ENCODE measurements around the gene EML3.
"Not testable (repeated sequence)": the region's sequence is repeated elsewhere in the genome, so short reads cannot be mapped to it uniquely, and the experiment has no call there.

Gene EML3

DNA sequence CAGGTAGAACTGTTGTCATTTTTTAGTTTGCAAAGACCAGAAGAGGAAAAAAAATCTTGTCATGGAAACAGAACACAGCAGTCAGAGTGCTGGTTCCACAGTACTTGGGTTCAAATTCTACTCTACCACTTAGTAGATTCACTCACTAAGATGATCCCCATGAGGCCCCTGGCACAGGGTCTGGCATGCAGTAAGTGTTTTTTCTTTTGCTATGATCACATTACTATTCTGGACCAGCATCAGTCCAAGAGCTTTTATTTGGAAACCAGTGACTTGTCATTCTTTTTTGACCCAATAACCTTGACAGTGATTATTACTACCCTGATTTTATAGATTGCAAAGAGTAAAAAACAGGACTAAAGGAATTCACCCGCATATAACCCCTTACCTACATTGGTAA is 43.0 kb downstream of the EML3 start:
- no peak for FAIRE-seq

DNA sequence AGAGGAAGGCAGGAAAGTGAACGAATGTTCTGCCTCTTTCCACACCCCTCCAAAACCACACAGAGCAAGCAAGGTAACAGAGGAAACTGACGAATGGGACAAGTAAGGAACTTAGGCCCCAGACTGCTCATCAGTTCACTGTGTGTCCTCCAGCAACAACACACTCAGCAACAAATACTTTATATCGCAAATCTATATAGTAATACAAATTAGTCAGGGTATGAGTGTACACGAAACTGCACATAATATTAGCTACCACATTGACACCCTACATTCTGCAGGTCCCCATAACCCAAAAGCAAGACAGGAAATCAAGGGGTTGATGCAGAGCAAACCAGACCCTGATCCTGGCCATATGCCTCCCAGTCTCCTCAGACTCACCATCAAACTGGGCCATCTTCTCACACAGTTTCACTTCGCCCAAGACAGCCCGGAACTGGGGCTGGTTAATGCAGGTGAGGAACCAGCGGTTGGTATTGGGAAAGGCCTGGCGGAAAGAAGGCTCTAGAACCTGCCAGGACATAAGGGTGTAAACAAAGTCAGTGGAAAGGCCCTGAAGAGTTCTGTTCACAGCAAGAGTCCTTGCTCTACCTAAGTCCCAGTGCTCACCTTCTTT is 45.4 kb downstream of the EML3 start:
- FAIRE-seq = no peak

DNA sequence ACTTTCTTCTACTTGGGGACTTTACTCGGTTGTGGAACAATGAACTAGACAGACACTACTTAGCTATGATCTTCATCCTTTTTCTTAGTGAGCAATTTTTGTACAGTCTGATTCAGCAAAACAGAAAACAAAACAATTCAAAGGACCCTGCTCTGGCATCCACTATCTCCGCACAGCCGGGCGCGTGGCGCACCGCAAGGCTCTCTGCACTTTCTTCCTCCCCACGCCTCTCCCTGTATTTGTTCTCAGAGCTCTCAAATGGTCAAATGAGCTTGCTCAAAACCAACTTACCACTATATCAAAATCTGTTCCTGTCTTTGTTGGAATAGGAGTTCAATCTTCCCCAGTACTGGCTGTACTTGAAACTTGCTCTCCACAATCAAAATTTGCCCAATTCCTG is 46.3 kb downstream of the EML3 start:
- FAIRE-seq = no peak

DNA sequence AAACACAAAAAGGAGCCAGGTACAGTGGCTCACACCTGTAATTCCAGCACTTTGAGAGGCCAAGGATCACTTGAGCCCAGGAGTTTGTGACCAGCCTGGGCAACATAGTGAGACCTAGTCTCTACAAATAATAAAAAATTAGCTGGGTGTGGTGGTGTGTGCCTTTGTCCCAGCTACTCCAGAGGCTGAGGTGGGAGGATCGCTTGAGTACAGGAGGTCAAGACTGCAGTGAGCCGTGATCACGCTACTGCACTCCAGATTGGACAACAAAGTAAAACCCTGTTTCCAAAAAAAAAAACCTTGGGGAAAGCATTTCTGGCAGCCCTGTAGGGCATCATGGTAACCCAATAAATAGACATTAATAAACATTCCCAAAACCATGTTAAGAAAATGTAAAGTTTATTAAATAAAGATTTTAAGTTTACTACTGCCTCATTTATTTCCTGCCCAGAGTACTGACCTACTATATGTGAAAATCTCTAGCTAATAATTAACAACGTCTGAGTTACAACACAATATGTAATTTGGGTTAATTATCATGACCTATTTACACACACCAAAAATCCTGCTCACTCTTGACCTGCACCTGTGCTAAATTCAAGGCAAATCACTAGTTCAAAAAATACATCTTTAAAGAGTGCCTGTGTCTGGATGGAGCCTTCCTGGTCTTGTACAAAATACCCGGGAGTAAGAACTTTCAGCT is 47.3 kb downstream of the EML3 start:
- no peak for FAIRE-seq

DNA sequence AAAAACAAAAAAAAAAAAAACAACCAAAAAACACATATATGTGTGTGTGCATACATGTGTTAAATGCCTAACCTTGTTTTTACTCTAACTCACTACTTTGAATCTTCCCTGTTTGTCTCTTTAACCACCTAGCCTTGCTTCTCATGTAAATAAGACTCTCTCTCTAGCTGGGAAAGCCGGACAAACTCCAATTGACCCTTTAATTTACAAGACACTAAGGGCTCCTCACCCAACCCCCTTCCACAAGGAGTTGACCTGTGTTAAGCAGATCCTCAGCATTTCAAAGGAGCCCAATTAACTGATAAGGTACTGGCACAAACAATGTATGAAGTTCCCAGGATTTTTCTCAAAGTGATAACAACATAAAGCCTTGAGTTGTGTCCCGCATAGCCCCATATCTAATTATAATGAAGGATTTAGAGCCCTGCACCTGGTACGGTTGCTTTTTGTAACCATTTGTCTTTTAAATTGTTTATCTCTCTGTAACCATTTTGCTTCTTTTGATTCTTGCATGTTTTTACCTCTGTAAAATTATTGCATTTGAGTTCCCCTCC is 50.8 kb downstream of the EML3 start:
- not testable (repeated sequence) for FAIRE-seq

DNA sequence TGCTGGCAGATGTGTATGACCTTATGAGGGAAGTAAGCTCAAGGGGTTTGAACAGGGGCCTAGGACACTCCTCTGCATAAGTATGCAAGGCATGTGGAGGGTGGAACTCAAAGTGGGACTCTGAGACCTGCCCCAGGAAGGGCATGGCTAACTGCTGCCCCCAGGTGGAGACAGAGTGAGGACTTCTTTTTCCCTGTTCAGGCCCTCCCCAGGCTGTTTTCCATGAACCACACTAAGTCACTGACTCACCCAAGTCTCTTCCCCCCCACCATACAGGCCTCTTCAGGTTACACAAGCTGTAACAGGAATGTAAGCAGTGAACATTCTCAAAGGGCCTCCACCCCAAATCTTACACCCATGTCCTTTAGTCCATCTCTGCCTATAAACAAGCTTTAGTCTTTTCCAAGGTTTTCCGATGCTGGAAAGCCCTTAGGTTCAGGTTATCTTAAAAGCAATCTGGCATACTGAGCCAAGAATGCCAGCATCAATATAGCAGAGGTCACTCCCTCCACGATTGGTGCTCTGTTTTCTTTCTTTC is 51.9 kb downstream of the EML3 start:
- FAIRE-seq = no peak

DNA sequence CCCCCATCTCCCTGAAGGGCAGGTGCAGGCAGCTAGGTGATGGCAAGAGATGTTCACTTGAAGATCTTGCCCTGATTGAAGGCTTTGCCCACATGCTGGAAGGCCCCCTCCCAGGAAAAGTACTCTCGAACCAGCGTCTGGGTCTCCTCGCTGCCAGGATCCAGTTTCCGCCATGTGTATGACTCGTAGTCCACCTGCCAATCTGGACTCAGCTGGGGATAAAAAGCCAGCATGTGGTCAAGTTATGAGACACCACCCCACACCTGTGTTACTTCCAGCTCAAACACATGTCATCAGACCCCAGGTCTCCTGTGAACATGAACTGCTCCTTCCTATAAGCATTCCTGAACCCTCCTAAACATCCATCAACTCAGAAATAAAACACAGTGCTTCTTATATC is 52.9 kb downstream of the EML3 start:
- not testable (repeated sequence) for FAIRE-seq

DNA sequence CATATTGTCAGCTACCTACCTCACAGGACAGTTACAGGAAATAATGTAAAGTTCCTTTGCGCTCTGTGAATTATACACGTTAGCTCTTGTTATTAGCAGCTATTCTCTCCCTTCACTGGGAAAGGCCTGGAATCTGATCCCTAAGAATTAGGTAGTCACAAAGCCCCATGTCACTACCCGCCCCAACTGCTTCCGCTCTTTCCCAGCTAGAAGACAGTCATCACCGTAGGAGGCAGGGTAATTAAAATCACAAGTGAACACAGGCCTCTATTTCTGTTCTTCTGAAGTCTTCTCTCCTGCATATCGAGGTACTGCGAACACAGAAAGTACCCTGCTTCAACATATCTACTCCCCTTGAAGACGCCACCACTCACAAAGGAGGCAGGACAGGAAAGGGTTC is 53.4 kb downstream of the EML3 start:
- no peak for FAIRE-seq

DNA sequence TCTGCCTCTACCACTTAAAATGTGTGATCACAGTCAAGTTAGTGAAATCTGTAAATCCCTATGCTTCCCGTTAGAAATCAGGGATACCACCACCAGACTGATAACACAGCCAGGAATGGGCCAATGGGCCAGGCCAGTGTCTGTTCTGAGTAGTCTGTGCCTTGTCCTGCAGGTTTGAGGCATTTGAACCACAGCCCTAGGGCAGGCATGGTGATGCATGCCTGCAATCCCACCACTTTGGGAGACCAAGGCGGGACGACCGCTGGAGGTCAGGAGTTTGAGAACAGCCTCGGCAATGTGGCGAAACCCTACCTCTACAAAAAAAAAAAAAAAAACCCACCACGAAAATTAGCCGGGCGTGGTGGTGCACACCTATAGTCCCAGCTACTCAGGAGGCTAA is 53.9 kb downstream of the EML3 start:
- no peak for FAIRE-seq

DNA sequence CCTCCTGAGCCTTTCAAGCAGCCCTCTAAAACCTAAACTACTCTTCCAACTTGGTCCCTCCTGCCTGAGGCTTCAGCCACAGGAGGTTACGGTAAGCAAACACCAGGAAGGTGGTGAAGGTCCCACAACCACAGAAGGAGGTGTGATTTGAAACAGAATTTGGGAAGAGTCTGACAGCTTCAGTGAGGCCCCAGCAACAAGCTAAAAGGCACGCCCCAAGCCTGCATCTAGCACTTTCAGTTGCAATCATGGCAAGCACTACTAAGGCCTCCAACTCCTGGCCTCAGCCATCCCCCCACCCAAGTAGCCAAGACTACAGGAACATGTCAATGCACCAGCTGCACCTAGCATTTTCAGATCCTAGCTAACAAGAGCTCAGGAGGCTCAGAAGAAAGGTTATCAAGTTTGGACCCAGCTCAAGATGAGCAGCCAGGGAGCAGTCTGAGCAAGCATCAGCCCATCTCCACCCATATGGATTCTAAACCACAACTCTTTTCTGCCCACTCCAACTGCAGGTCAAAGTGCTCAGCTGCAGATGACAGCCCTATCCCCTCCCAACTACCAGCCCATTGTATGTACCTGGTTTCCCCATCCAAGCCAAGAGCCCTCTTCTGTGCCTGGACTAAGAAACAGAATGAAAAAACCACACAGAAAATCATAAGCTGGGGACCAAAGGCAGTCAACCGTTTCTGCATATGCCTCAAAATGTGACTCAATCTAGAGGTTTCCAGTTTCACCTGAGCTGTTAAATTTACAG is 55.5 kb downstream of the EML3 start:
- FAIRE-seq = no peak

DNA sequence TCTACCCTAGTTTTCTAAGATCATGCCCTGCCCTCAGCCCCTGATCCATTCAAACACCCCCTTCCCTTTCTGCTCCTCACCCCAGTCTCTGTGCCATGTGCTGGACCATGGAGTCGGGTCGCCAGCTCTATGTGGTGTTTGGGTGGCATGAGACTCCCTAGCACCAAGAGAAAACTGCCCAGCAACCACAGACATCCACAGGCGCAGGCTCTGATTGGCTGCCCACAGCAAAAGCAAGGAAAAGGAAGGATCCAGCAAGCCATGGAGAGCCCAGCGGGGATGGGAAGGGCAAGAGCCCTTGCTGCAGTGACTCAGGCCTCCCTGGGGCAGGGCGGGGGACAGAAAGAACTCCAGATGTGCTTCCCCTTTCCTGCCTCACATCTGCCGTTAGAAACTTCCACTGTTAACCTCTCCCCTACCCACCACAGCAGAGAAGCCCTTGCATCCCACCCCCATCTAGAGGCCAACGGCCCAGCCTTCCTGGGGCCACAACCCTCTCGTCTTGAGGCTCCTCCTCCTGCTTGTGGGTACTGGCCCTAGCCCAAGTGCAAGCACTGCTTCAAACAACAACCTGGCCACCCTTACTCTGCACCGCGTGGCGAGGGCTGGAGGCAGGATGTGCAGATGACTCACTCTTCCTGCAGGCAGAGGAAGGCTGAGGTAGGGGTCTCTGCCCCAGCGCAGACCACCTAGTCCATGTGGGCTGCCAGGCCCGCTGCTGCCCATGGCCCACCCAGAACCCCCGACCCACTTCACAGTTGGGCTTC is 56.3 kb downstream of the EML3 start:
- FAIRE-seq = no peak

DNA sequence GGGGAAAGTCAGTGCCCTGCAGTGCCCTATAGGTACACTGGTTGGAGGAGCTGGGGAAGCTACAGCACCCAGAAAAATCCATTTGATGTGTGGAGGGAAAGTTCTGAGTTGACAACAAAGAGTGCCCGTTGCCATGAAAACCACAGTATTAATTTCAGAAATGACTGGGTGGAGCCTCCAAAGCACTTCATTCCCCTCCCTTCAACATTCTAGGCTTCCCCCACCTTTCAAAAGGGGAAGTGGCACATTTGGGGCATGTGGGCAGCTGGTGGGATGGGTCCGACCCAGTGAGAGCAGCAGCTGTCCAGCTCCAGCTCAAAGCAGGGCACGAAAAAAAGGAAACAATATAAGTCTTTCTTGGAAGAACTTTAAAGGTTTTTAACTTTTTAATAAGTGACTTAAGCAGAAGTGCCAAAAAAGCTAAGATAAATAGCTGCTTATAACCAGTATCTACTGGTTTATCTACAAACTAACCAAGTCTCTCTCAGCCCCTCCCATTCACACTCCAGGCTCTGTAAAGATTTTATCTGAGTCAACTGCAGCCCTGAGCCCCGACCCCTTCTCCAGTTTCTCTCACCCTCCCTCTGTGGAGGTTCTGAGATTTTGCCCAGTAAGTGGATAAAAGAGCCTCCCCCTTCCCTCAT is 57.0 kb downstream of the EML3 start:
- FAIRE-seq = no peak

DNA sequence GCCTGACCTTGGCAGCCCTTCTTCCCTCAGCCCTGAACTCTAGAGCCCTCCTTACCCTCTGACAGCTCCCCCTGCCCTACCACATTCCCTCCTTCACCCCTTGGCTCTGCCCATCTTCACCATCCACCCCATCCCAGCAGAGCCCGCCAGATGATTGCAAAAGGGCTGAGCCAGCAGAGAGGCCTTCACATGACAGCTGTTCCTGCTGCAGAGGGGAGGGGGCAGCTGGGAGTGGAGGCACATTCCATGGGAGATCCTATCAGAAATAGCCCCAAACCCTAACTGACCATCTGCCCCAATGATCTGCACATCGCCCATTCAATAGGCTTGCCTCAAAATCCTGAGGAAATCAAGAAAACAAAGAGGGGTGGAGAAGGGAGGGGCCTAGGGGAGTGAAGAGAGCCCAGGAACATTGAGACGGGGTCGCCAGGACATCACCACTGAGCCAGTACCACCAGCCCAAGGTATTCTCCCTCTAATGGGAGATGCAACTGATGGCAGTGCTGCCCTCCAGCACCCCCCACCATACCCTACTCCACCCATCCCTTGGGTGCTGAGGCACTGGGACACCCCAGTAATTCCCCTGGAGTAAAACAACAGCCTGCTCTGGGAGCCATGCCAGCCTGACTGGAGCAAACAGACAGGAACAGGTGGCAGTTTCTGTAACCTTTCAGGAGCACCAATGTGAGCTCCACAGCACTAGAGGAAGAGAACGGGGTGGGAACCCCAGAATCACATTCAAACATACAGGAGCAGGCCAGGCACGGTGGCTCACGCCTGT is 58.0 kb downstream of the EML3 start:
- no peak for FAIRE-seq

DNA sequence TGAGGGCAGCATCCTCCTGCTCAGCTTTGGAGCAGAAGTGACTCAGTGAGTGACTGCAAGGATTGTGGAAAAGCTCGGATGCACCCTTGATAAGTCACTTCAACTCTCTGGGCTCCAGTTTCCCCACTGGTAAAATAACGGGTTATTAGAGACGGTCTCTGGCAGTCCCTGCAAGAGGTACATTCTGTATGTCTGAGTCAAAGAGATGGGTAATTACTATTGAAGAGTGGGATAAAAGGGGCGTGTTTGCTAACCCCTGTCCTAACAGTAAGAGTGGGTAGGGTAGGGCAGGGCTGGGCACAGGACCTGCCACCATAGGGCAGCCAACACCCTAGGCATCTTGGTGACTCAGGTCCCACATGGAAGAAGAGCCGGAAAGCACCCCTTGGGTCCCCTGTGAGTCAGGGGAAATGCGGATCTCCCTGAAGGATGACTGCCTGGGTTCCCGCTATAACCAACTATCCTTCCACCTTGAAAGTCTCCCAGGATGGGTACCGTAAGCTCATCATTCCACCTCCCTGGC is 58.7 kb downstream of the EML3 start:
- FAIRE-seq = no peak

DNA sequence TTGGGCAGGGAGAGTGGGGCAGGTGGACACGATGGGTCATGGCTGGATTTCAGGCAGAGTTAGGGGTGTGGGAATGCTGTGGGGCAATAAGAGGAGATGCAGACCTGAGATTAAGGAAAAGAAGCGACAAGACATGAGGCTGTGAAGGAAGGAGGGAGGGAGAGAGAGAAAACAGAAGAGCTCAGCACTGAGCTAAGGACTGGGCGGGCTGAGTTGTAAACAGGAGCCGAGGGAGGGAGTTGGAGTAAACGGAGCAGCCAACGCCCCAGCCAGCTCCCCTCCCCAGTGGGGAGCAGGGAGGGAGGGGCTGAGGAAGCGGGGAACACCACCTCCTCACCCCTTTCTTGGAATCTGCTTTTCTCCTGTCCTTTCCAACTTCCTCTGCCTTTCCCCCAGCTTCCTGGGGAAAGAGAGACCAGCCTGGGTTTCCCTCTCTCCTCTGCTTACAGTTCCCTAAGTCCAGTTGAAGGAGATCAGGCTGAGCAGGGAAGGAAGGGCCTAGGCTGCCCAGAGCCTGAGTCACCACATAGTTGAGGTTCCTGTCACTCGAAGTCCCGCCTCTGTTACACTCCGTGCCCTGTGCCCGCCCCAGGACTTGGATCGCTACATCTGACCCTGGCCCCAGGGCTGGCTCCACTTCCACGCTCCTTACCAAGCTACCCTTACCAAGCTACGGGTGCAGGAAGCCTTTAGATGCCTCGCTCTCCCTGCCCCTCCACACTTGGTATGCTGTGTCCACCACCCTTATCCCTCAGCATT is 59.3 kb downstream of the EML3 start:
- FAIRE-seq = no peak

DNA sequence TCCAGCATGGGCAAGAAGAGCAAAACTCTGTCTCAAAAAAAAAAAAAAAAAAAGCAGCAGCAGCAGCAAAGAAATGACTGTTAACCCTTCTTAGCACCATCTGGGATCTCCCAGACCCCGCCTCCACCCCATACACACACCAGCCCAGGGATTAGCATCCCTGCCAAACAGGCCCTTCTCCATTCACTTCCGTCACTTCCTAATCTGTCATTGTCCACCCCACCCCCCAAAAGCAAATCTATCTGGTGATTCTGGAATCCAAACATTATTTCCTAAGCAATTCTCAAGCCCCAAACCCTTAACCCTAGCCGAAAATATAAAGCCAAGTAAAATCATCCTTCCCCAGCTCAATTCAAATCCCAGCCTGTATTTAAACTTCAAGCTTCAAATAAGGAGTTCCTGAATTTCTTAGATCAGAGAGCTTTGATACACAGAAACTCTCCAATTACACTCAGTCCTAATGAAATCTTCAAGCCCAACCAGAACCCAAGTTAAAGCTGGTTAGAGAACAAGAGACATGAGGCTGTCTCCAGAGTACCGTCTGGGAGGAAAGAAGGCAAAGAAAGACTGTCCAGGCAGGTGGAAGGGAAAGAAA is 60.0 kb downstream of the EML3 start:
- no peak for FAIRE-seq
